Measurements from ENCODE around the gene NEURL1B.

NEURL1B gene

DNA sequence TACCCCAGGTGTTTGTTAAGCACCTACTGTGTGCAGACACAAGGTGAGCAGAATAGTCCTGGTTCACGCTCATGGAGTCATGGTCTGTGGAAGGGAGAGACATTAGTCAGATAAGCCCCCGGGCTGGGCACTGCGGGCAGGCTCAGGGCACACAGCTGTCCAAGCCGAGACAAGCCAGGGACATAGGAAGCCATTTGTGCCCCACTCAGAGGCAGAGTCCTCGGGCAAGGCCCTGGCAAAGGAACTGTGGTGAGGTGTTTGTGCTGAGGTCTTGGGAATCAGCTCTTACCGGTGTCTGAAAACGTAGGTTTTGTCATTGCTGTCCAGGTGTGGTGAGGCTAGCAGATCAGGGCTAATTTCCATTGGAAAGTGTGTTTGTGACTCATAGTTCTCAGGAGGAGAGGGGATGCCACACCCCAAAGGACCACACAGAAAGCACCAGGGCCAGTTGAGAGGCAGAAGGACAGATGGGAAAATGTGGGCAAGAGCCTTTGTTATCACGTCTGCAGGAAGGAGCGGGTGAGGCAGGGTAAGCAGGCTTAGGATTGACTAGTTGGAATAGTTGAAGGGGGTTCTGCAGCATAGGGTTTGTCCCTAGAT, 46.1 kb upstream of the NEURL1B start:
- POLR2A ChIA-PET: no interaction called here
- TF ChIP-seq, protein P1, sequence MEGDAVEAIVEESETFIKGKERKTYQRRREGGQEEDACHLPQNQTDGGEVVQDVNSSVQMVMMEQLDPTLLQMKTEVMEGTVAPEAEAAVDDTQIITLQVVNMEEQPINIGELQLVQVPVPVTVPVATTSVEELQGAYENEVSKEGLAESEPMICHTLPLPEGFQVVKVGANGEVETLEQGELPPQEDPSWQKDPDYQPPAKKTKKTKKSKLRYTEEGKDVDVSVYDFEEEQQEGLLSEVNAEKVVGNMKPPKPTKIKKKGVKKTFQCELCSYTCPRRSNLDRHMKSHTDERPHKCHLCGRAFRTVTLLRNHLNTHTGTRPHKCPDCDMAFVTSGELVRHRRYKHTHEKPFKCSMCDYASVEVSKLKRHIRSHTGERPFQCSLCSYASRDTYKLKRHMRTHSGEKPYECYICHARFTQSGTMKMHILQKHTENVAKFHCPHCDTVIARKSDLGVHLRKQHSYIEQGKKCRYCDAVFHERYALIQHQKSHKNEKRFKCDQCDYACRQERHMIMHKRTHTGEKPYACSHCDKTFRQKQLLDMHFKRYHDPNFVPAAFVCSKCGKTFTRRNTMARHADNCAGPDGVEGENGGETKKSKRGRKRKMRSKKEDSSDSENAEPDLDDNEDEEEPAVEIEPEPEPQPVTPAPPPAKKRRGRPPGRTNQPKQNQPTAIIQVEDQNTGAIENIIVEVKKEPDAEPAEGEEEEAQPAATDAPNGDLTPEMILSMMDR (IDR thresholded peaks at IDR 0.05; ENCODE audit: control extremely low read depth, extremely low read depth, low read depth, missing control alignments): no peak
- CTCF ChIA-PET: no interaction called here
- no peak for DNase-seq (ENCODE audit: extremely low spot score)

DNA sequence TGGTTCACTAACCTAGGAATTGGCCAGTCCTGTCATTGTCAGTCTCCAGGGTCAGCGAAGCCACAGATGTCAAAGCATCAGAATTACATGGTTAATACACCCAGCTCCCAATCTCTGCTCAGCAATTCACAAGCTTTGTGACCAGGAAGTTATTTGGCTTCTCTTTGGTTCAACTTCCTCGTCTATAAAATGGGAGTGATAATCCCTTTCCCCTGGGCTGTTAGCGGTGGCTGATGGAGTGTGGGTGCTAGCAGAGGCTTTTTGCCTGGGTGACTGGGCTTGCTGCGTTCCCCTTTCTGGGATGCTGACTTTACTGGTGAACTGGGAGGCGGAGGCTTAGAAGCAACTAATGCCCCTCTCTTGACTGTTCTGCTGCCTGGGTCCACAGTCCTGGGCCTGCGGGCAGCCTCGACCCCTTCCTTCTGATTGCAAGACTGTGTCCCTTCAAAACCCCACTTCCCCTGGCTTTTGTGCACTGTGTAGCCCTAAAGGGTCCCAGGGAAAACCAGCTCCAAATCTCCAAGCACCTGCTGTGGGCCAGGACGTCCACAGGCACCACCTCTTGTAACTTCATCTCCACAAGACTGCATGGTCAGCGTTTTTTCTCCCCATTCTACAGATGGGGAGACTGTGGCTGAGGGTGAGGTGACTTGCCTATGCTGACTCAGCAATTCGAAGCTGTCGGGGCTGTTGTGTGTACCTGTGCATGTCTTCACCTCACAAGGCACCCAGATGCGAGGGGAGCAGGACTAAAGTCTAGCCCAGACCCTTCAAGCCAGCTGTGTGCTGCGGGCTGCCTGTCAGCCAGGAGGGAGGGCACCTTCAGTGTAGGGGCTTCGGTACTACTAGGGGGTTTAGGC, 45.2 kb upstream of the NEURL1B start:
- CTCF ChIA-PET: no interaction called here
- TF ChIP-seq, protein P1 (IDR thresholded peaks at IDR 0.05; ENCODE audit: control extremely low read depth, extremely low read depth, low read depth, missing control alignments): no peak
- no peak for DNase-seq (ENCODE audit: extremely low spot score)
- POLR2A ChIA-PET: no interaction called here

DNA sequence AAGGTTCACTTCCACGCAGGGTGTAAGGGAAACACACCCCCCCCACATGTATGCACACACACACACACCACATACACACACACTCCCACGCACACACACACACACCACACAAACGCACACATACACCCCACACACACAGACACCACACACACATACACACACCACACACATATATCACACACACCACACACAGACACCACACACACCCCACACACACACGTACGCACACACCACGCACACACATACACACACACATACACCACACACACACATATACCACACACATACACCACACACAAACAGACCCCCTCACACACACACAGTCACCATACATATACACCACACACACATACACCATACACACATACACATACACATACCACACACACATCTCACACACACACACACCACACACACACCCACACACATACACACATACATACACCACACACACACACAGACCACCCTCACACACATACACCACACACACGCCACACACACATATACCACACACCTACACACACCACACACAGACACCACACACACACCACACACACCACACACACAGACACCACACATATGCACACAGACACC, 44.3 kb upstream of the NEURL1B start:
- TF ChIP-seq, protein P1 (IDR thresholded peaks at IDR 0.05; ENCODE audit: control extremely low read depth, extremely low read depth, low read depth, missing control alignments): no peak

DNA sequence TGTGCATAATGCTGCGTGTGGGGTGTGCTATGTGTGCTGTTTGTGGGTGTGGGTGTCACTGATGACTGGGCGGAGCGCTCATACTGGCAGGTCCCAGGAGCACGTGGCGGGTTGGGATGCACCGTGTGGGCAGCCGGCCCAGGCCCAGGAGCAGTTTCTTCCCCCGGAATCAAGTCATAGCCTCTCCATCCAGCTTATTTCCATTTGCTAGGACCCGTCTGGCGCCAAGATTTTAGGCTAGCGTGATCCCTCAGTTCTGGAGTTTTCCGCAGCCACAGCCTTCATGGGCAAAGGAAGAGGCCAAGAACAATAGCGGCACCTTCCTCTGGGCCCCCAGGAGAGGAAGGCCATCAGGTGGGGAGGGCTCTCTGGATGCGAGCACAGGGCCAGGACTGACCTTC, 43.3 kb upstream of the NEURL1B start:
- ChIA-PET POLR2A (no interaction called here), CTCF (interaction anchor here (1.8 kb wide), 1 partner anchor 9 kb away, joined by 4 read pairs; no protein-coding TSS in a partner anchor)
- no peak for DNase-seq (ENCODE audit: extremely low spot score)
- TF ChIP-seq, protein P1 (IDR thresholded peaks at IDR 0.05; ENCODE audit: control extremely low read depth, extremely low read depth, low read depth, missing control alignments): no peak

More for the DNA sequence above, 44.3 kb upstream of the NEURL1B start:
- ChIA-PET CTCF (interaction anchor here (1.8 kb wide), 1 partner anchor 8 kb away, joined by 4 read pairs; no protein-coding TSS in a partner anchor), POLR2A (no interaction called here)
- no peak for DNase-seq (ENCODE audit: extremely low spot score)

DNA sequence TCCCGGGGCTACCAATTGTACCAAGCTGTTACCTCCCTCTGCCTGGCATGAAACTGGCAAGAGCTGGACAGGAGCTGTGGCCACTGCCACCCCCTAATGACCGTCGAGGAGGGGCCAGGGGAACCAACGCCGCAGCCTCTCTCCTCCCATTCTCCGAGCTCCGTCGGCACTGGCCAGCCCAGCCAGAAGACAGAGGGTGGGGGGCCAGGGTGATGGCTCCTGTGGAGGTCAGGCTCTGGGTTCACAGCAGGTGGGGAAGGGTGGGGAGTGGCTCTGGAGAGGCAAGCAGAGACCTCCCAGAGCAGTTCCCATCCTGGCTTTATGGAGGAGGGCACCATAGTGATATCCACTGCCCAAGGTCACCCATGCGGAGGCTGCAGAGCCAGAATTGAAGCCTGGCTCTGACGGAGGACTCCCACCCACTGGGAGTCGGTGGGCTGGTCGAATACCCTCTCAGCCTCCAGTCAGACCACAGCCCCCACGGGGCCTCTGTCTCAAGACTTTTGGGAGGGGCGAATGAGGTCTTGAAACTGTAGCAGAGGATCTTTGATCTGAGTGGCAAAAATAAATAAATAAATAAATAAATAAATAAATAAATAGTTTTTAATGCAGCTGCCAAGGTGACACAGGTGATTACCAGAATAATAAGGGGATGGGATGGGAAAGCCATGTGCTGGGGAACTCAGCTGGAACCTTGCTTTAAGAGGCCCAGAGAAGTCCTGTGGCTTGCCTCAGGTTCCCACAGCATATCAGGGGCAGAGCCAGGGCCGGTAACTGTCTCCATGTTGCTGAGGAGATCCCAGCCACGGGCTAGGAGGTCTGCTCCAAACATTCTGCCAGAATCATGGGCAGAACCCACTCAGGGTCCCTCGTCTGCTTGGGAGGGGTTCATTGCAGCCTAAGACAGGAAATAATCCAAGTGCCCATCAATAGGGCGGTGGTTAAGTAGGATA, 42.5 kb upstream of the NEURL1B start:
- POLR2A ChIA-PET: no interaction called here
- TF ChIP-seq, protein P1 (IDR thresholded peaks at IDR 0.05; ENCODE audit: control extremely low read depth, extremely low read depth, low read depth, missing control alignments): no peak
- CTCF ChIA-PET: interaction anchor here (1.8 kb wide), 1 partner anchor 10 kb away, joined by 4 read pairs; no protein-coding TSS in a partner anchor
- DNase-seq (ENCODE audit: extremely low spot score): no peak

DNA sequence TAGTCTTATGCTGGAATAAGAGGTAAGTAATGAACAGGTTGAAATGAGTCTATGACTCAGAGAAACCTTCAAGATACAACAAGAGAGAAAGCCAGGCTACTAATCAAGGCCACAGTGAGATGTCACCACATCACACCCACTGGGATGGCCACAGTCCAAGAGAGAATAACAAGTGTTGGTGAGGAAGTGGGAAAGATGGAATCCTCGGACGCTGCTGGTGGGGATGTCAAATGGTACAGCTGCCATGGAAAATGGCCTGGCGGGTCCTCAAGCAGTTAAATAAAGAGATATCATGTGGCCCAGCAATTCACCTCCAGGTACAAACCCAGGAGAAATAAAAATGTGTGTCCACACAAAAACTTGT, 41.9 kb upstream of the NEURL1B start:
- TF ChIP-seq, protein P1 (IDR thresholded peaks at IDR 0.05; ENCODE audit: control extremely low read depth, extremely low read depth, low read depth, missing control alignments): no peak
- ChIA-PET POLR2A (no interaction called here), CTCF (no interaction called here)
- DNase-seq (ENCODE audit: extremely low spot score): no peak
